Measurements from ENCODE around the gene ELP4.

Gene ELP4

DNA sequence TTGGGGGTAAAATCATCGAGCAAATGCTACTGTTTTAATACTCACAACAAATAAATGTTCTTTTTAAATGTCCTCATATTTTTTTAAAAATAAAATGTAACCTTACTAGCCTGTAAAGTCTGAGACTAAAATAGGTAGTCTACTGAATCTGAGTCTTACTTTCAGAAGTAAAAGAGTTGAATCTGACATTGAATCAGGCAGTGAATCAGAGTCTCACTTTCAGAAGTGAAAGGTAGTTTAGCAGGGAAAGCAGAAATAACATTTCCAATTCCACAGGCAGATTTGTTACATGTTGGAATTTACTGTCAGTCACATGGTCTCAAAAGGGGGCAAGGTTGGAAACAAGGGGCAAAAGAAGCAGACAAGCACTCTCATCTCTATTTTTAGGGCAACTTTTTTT, 143.0 kb downstream of the ELP4 start:
- Histone ChIP-seq H3K36me3 (ENCODE audit: low read length) (no peaks in the 10 kb centered on the region), H3K27me3 (ENCODE audit: low read length) (no peaks in the 10 kb centered on the region), H3K4me2 (ENCODE audit: low read depth, low read length, poor library complexity, severe bottlenecking) (no peak overlapping the region), H3K9ac (ENCODE audit: low read length) (no peak overlapping the region), H4K20me1 (ENCODE audit: low read depth, low read length) (no peaks in the 10 kb centered on the region), H3K79me2 (ENCODE audit: insufficient read depth, low read length) (no peaks in the 10 kb centered on the region), H3K27ac (ENCODE audit: low read depth, low read length) (no peak overlapping the region), H3F3A (ENCODE audit: insufficient read depth) (no peaks in the 10 kb centered on the region), H3K9me2 (replicated peaks; ENCODE audit: insufficient read depth, low read length) (no peaks in the 10 kb centered on the region), H3K4me3 (ENCODE audit: insufficient read depth, low read length, poor library complexity, severe bottlenecking) (no peak overlapping the region), H2AFZ (ENCODE audit: low read depth, low read length, severe bottlenecking) (no peak overlapping the region), H3K9me3 (ENCODE audit: insufficient read depth, low read length) (no peaks in the 10 kb centered on the region)
- TF ChIP-seq, protein P1, sequence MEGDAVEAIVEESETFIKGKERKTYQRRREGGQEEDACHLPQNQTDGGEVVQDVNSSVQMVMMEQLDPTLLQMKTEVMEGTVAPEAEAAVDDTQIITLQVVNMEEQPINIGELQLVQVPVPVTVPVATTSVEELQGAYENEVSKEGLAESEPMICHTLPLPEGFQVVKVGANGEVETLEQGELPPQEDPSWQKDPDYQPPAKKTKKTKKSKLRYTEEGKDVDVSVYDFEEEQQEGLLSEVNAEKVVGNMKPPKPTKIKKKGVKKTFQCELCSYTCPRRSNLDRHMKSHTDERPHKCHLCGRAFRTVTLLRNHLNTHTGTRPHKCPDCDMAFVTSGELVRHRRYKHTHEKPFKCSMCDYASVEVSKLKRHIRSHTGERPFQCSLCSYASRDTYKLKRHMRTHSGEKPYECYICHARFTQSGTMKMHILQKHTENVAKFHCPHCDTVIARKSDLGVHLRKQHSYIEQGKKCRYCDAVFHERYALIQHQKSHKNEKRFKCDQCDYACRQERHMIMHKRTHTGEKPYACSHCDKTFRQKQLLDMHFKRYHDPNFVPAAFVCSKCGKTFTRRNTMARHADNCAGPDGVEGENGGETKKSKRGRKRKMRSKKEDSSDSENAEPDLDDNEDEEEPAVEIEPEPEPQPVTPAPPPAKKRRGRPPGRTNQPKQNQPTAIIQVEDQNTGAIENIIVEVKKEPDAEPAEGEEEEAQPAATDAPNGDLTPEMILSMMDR (IDR thresholded peaks at IDR 0.05; ENCODE audit: insufficient read depth, low read length, poor library complexity, severe bottlenecking) = no peak
- no peak for TF ChIP-seq EZH2phosphoT487 (conservative IDR thresholded peaks at IDR 0.05; ENCODE audit: low read length)

DNA sequence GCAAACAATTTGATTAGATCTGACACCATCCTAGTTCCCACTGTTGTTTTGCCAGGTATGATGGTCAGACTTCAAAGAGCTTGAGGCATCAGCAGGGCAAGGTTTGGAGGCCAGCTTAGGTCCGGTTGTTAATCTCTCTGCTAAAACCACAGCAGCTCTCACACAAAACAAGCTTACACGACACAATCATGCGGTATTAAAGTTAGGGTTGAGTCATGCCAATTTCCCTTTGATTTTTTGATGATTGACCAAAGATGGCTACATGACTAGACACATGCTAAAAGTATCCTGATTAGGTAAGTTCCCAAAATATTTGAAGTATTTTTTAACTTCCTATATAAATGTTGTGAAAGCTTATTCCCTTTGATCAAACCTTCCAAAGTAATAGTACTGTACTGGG, 145.9 kb downstream of the ELP4 start:
- H3K4me3 ChIP-seq (ENCODE audit: insufficient read depth, low read length, poor library complexity, severe bottlenecking) = no peak overlapping the region
- no peaks in the 10 kb centered on the region for H3K79me2 ChIP-seq (ENCODE audit: insufficient read depth, low read length)
- no peaks in the 10 kb centered on the region for H4K20me1 ChIP-seq (ENCODE audit: low read depth, low read length)
- H3K27me3 ChIP-seq (ENCODE audit: low read length) = no peaks in the 10 kb centered on the region
- no peaks in the 10 kb centered on the region for H3K36me3 ChIP-seq (ENCODE audit: low read length)
- no peaks in the 10 kb centered on the region for H3F3A ChIP-seq (ENCODE audit: insufficient read depth)
- no peak overlapping the region for H3K4me2 ChIP-seq (ENCODE audit: low read depth, low read length, poor library complexity, severe bottlenecking)
- no peak overlapping the region for H3K9ac ChIP-seq (ENCODE audit: low read length)
- H2AFZ ChIP-seq (ENCODE audit: low read depth, low read length, severe bottlenecking) = no peak overlapping the region
- H3K9me2 ChIP-seq (replicated peaks; ENCODE audit: insufficient read depth, low read length) = no peaks in the 10 kb centered on the region
- no peaks in the 10 kb centered on the region for H3K9me3 ChIP-seq (ENCODE audit: insufficient read depth, low read length)
- no peak overlapping the region for H3K27ac ChIP-seq (ENCODE audit: low read depth, low read length)
- TF ChIP-seq, protein P1 (IDR thresholded peaks at IDR 0.05; ENCODE audit: insufficient read depth, low read length, poor library complexity, severe bottlenecking) = no peak
- no peak for TF ChIP-seq EZH2phosphoT487 (conservative IDR thresholded peaks at IDR 0.05; ENCODE audit: low read length)

DNA sequence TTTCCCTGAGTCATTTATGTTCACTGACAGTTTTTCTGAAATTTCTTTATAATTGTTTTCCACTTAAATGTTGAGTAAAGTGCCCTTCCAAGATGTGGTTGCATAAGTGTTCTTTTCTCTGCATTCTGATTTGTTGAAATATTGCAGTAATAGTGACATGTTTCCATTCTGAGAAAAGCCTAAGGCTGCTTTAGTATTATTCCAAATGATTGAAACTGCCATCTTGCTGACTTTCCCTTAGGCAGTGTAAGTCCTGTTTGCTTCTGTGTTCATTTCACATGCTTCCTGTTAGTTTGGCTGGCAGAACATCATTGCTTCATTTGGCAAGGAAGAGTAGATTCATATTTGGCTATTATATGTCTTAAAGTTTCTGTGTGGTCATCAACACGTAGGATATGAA, 146.5 kb downstream of the ELP4 start:
- no peaks in the 10 kb centered on the region for H3K9me2 ChIP-seq (replicated peaks; ENCODE audit: insufficient read depth, low read length)
- no peak overlapping the region for H3K4me2 ChIP-seq (ENCODE audit: low read depth, low read length, poor library complexity, severe bottlenecking)
- H3K9ac ChIP-seq (ENCODE audit: low read length) = no peak overlapping the region
- H4K20me1 ChIP-seq (ENCODE audit: low read depth, low read length) = no peaks in the 10 kb centered on the region
- H3K79me2 ChIP-seq (ENCODE audit: insufficient read depth, low read length) = no peaks in the 10 kb centered on the region
- no peak overlapping the region for H3K4me3 ChIP-seq (ENCODE audit: insufficient read depth, low read length, poor library complexity, severe bottlenecking)
- no peaks in the 10 kb centered on the region for H3K9me3 ChIP-seq (ENCODE audit: insufficient read depth, low read length)
- no peak overlapping the region for H3K27ac ChIP-seq (ENCODE audit: low read depth, low read length)
- no peaks in the 10 kb centered on the region for H3F3A ChIP-seq (ENCODE audit: insufficient read depth)
- no peak overlapping the region for H2AFZ ChIP-seq (ENCODE audit: low read depth, low read length, severe bottlenecking)
- no peaks in the 10 kb centered on the region for H3K27me3 ChIP-seq (ENCODE audit: low read length)
- TF ChIP-seq EZH2phosphoT487 (conservative IDR thresholded peaks at IDR 0.05; ENCODE audit: low read length) = no peak
- TF ChIP-seq, protein P1 (IDR thresholded peaks at IDR 0.05; ENCODE audit: insufficient read depth, low read length, poor library complexity, severe bottlenecking) = no peak
- no peaks in the 10 kb centered on the region for H3K36me3 ChIP-seq (ENCODE audit: low read length)

Measured in SU-DHL-6 (cell line).